ENCODE data around the gene SMURF2.

The SMURF2 gene

GRCh38 chr17:64533784-64534183, 128.3 kb downstream of the SMURF2 start:
- DNase-seq: no peak

- no peak for DNase-seq
Observed at GRCh38 chr17:64532409-64532808, 129.7 kb downstream of the SMURF2 start.

GRCh38 chr17:64531955-64532371, 130.1 kb downstream of the SMURF2 start:
- no peak for DNase-seq

- DNase-seq: no peak
Observed at GRCh38 chr17:64529221-64529620, 132.9 kb downstream of the SMURF2 start.

- DNase-seq: no peak
Observed at GRCh38 chr17:64527914-64528313, 134.2 kb downstream of the SMURF2 start.

GRCh38 chr17:64520359-64520758, 141.7 kb downstream of the SMURF2 start:
- DNase-seq: no peak

GRCh38 chr17:64519601-64520000, 142.5 kb downstream of the SMURF2 start:
- DNase-seq: no peak

- no peak for DNase-seq
Observed at GRCh38 chr17:64515829-64516228, 146.3 kb downstream of the SMURF2 start.

GRCh38 chr17:64515419-64515818, 146.7 kb downstream of the SMURF2 start:
- DNase-seq: no peak

- no peak for DNase-seq
Observed at GRCh38 chr17:64509179-64509578, 152.9 kb downstream of the SMURF2 start.

GRCh38 chr17:64508683-64509082, 153.4 kb downstream of the SMURF2 start:
- DNase-seq: no peak

- DNase-seq: no peak
Observed at GRCh38 chr17:64507413-64507782, 154.7 kb downstream of the SMURF2 start.

- peak; percentile 91 for DNase-seq
Observed at GRCh38 chr17:64506576-64507412, 155.3 kb downstream of the SMURF2 start, which contains the start of gene CEP95. Gene CEP95 (plus strand): TSS chr17:64506977. CDS start chr17:64507098, 121 bp downstream.

- DNase-seq: peak; percentile 97
Observed at GRCh38 chr17:64506201-64506575, 155.9 kb downstream of the SMURF2 start, which contains the start of gene DDX5. Gene DDX5 (minus strand): TSS chr17:64506289. CDS start chr17:64506119, 170 bp downstream.

- peak; percentile 81 for DNase-seq
Observed at GRCh38 chr17:64505340-64506200, 156.5 kb downstream of the SMURF2 start.

- DNase-seq: no peak
Observed at GRCh38 chr17:64504769-64505339, 157.3 kb downstream of the SMURF2 start.

GRCh38 chr17:64503821-64504768, 158.0 kb downstream of the SMURF2 start:
- no peak for DNase-seq

GRCh38 chr17:64503341-64503740, 158.8 kb downstream of the SMURF2 start:
- no peak for DNase-seq

- no peak for DNase-seq
Observed at GRCh38 chr17:64502809-64503208, 159.3 kb downstream of the SMURF2 start.

- DNase-seq: no peak
Observed at GRCh38 chr17:64502021-64502420, 160.1 kb downstream of the SMURF2 start.

- no peak for DNase-seq
Observed at GRCh38 chr17:64500862-64501765, 161.0 kb downstream of the SMURF2 start.
